GM12875 (cell line): ENCODE results near the gene NR5A1.

Source experiments
- H3K4me3 ChIP-seq: one replicate; pipeline ENCODE4 v1.5.1; 2011; ENCODE audit warnings: low read depth, low read length, control low read depth
- CTCF ChIP-seq: IDR thresholded peaks from 2 replicates; pipeline ENCODE4 v1.5.1; 2011; ENCODE audit warnings: low read depth, mild to moderate bottlenecking, control low read depth, inconsistent platforms, low read length, moderate library complexity, borderline replicate concordance; ENCODE audit not compliant: insufficient read depth

Gene NR5A1

DNA sequence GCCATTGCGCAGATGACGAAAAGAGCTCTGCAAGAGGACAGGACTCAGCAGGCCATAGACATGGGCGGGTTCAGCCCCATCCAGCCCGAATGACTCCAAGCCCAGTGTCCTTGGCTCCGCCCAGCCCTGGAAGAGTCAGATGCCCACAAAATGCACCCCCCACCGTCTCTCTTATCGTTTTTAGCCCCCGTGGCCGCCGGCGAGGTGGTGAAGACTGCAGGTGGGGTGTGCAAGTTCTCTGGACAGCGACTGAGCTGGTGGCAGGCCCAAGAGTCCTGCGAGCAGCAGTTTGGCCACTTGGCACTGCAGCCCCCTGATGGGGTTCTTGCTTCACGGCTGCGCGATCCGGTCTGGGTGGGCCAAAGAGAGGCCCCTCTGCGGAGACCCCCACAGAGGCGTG is 54.9 kb downstream of the NR5A1 start:
- H3K4me3 ChIP-seq: no peak overlapping the region
- no peak for TF ChIP-seq CTCF

GRCh38 chr9:124450931-124451661 is 56.1 kb downstream of the NR5A1 start:
- TF ChIP-seq CTCF: no peak
- no peak overlapping the region for H3K4me3 ChIP-seq

- H3K4me3 ChIP-seq: no peak within 1 kb of the TSS
- TF ChIP-seq CTCF: no peak
Measured at GRCh38 chr9:124450241-124450924, 56.8 kb downstream of the NR5A1 start, which contains the start of gene ADGRD2. Gene ADGRD2, plus strand, starts transcription at chr9:124450451. Its CDS starts 1,216 bp downstream, at chr9:124451667.

GRCh38 chr9:124449381-124450151 is 57.6 kb downstream of the NR5A1 start:
- no peak overlapping the region for H3K4me3 ChIP-seq

GRCh38 chr9:124448019-124448418 is 59.2 kb downstream of the NR5A1 start:
- no peak for TF ChIP-seq CTCF

More at GRCh38 chr9:124449381-124450151, 57.6 kb downstream of the NR5A1 start:
- TF ChIP-seq CTCF: no peak

GRCh38 chr9:124447297-124447661 is 59.9 kb downstream of the NR5A1 start:
- TF ChIP-seq CTCF: no peak
- no peak overlapping the region for H3K4me3 ChIP-seq

More at GRCh38 chr9:124448019-124448418, 59.2 kb downstream of the NR5A1 start:
- no peak overlapping the region for H3K4me3 ChIP-seq

DNA sequence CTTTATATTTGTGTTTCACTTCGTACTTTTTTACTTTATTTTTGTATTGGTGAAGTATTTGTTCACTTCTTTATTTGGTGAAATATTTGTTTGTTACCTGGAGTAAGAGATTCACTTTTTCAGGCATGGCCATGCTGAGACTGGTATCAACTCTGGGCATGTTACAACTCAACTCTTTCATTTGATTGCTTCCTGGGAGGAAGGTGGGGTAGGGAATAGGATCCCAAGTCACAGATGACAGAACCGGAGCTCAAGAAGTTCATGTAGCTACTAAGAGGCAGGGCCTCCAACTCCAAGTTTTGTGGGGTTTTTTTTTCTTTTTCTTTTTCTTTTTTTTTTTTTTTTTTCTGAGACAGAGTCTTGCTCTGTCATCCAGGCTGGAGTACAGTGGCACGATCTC is 63.0 kb downstream of the NR5A1 start:
- no peak for TF ChIP-seq CTCF
- no peak overlapping the region for H3K4me3 ChIP-seq
